ENCODE data around the gene DLX5. TPM values are rescaled to one million over a fixed set of nuclear protein-coding genes. Genes with fewer than 3 reads are reported as not detected.

DLX5 gene
- total and polyA plus RNA-seq, 2 donors (not counting 1 experiment from before 2014, with no cell fraction given) = not detected

DNA sequence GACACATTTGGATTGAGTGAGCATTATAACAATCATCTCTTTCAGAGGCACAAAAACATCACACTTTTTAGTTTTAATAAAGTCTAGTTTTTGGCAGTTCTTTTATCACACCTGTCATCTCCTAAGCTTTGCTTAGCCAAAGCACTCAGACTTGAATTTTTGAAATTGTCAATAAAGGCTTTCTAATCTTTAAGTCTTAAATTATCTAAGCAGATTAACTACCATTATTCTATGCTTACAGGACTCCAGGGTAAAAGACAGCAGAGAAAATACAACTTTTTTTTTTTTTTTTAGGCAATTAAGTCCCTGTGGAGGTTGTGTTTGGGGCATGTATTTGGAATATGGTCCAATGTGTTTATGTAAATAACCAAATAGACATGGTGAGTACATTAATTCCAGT is 36.9 kb downstream of the DLX5 start:
- intact Hi-C loops (cut with micrococcal nuclease) = no loop called here
- ATAC-seq (ENCODE audit: low read depth) (no peak), DNase-seq (no peak)
- Histone ChIP-seq H3K27me3 (replicated peaks in 1 of 4; ENCODE audit: control extremely low read depth in 1 of 4, control insufficient read depth in 3 of 4, insufficient read depth in 4 of 4, low read length in 3 of 4) (peaks cover 0 to 30% (median 28%) of the 10 kb centered on the region in 4 experiments), H3K27ac (ENCODE audit: low read length in 2 of 2) (no peak overlapping the region), H2AFZ (ENCODE audit: insufficient read depth, low read depth, low read length, poor library complexity, severe bottlenecking) (no peak overlapping the region), H4K20me1 (ENCODE audit: control insufficient read depth, insufficient read depth, low read length, poor library complexity, severe bottlenecking) (no peaks in the 10 kb centered on the region), H3K36me3 (replicated peaks in 1 of 2; ENCODE audit: control extremely low read depth in 1 of 2, control insufficient read depth in 1 of 2, extremely low read depth in 1 of 2, insufficient read depth in 2 of 2, low read length in 1 of 2) (no peaks in the 10 kb centered on the region), H3K9me3 (ENCODE audit: control extremely low read depth in 1 of 3, control insufficient read depth in 2 of 3, insufficient read depth in 1 of 3, low read length in 2 of 3) (peaks cover 0 to 15% (median 2%) of the 10 kb centered on the region in 3 donors), H3K9ac (ENCODE audit: low read length) (no peak overlapping the region), H3K4me2 (replicated peaks; ENCODE audit: low read depth, low read length, poor library complexity, severe bottlenecking) (no peak overlapping the region), H3K4me1 (ENCODE audit: control insufficient read depth in 2 of 2, insufficient read depth in 2 of 2, low read length in 2 of 2) (peaks cover 0 to 1% of the 10 kb centered on the region in 2 donors), H3K4me3 (ENCODE audit: control extremely low read depth in 1 of 5, extremely low read depth in 1 of 5, insufficient read depth in 1 of 5, low read depth in 2 of 5, low read length in 4 of 5) (no peak overlapping the region), H3K79me2 (ENCODE audit: control insufficient read depth, insufficient read depth, low read length) (no peaks in the 10 kb centered on the region)
- peaks cover 1% of the 10 kb centered on the region for H3K4me1 Mint-ChIP-seq
- no peaks in the 10 kb centered on the region for H3K9me3 Mint-ChIP-seq (ENCODE audit: insufficient read depth)
- ChIA-PET CTCF (no interaction called here), POLR2A (no interaction called here)
- peaks cover 52% of the 10 kb centered on the region for H3K27me3 Mint-ChIP-seq
- TF ChIP-seq EZH2 (IDR thresholded peaks at IDR 0.05; ENCODE audit: borderline replicate concordance, insufficient read depth, low read depth, low read length, poor library complexity, severe bottlenecking) = no peak
- TF ChIP-seq, protein P1, sequence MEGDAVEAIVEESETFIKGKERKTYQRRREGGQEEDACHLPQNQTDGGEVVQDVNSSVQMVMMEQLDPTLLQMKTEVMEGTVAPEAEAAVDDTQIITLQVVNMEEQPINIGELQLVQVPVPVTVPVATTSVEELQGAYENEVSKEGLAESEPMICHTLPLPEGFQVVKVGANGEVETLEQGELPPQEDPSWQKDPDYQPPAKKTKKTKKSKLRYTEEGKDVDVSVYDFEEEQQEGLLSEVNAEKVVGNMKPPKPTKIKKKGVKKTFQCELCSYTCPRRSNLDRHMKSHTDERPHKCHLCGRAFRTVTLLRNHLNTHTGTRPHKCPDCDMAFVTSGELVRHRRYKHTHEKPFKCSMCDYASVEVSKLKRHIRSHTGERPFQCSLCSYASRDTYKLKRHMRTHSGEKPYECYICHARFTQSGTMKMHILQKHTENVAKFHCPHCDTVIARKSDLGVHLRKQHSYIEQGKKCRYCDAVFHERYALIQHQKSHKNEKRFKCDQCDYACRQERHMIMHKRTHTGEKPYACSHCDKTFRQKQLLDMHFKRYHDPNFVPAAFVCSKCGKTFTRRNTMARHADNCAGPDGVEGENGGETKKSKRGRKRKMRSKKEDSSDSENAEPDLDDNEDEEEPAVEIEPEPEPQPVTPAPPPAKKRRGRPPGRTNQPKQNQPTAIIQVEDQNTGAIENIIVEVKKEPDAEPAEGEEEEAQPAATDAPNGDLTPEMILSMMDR (IDR thresholded peaks at IDR 0.05) = no peak
- H3K27ac Mint-ChIP-seq = no peak overlapping the region
- no peak overlapping the region for H3K4me3 Mint-ChIP-seq

DNA sequence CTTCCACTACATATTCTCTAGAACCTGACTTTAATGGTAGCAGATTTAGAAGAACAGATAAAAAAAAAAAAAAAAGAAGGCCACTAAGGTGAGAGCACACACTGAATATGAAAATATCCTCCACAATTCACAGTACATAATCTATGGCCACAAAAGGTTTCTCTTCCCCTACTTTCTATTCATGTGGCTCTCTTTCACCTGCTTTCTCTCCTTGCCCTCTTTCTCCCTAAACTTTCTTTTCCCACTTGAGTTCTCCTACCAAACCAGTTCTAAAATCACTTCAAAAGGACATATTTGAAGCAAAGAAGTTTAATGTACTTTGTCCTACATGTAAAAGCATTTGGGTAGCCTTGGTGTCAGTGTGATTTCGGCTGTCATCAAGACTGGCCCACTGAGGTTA is 37.7 kb downstream of the DLX5 start:
- H3K27me3 Mint-ChIP-seq = peaks cover 46% of the 10 kb centered on the region
- no peaks in the 10 kb centered on the region for H3K9me3 Mint-ChIP-seq (ENCODE audit: insufficient read depth)
- H3K27ac Mint-ChIP-seq = no peak overlapping the region
- no peaks in the 10 kb centered on the region for H3K4me1 Mint-ChIP-seq
- Histone ChIP-seq H3K4me3 (ENCODE audit: control extremely low read depth in 1 of 5, extremely low read depth in 1 of 5, insufficient read depth in 1 of 5, low read depth in 2 of 5, low read length in 4 of 5) (no peak overlapping the region), H3K27me3 (replicated peaks in 1 of 4; ENCODE audit: control extremely low read depth in 1 of 4, control insufficient read depth in 3 of 4, insufficient read depth in 4 of 4, low read length in 3 of 4) (peaks cover 0 to 28% (median 20%) of the 10 kb centered on the region in 4 experiments), H3K9me3 (ENCODE audit: control extremely low read depth in 1 of 3, control insufficient read depth in 2 of 3, insufficient read depth in 1 of 3, low read length in 2 of 3) (peaks cover 0 to 7% (median 2%) of the 10 kb centered on the region in 3 donors), H3K79me2 (ENCODE audit: control insufficient read depth, insufficient read depth, low read length) (no peaks in the 10 kb centered on the region), H3K4me2 (replicated peaks; ENCODE audit: low read depth, low read length, poor library complexity, severe bottlenecking) (no peak overlapping the region), H3K36me3 (replicated peaks in 1 of 2; ENCODE audit: control extremely low read depth in 1 of 2, control insufficient read depth in 1 of 2, extremely low read depth in 1 of 2, insufficient read depth in 2 of 2, low read length in 1 of 2) (no peaks in the 10 kb centered on the region), H2AFZ (ENCODE audit: insufficient read depth, low read depth, low read length, poor library complexity, severe bottlenecking) (no peak overlapping the region), H3K27ac (ENCODE audit: low read length in 2 of 2) (no peak overlapping the region), H3K9ac (ENCODE audit: low read length) (no peak overlapping the region), H4K20me1 (ENCODE audit: control insufficient read depth, insufficient read depth, low read length, poor library complexity, severe bottlenecking) (no peaks in the 10 kb centered on the region), H3K4me1 (ENCODE audit: control insufficient read depth in 2 of 2, insufficient read depth in 2 of 2, low read length in 2 of 2) (no peaks in the 10 kb centered on the region)
- intact Hi-C loops (cut with micrococcal nuclease) = no loop called here
- no peak for ATAC-seq (ENCODE audit: low read depth)
- DNase-seq = no peak
- no peak overlapping the region for H3K4me3 Mint-ChIP-seq
- ChIA-PET CTCF (no interaction called here), POLR2A (no interaction called here)
- TF ChIP-seq, protein P1 (IDR thresholded peaks at IDR 0.05) = no peak
- no peak for TF ChIP-seq EZH2 (IDR thresholded peaks at IDR 0.05; ENCODE audit: borderline replicate concordance, insufficient read depth, low read depth, low read length, poor library complexity, severe bottlenecking)
- WGBS (ENCODE audit: insufficient coverage) = no CpG with 5 or more reads among the region's 1 CpG
